Measurements from ENCODE around the gene TSPAN5.
A peak's percentile ranks its signal among the peaks of the same experiment; 100 is the strongest.

The TSPAN5 gene

GRCh38 chr4:98685225-98686042 is 27.0 kb upstream of the TSPAN5 start:
- DNase-seq (ENCODE audit: insufficient read length, low spot score) (no peak), FAIRE-seq (no peak)
- TF ChIP-seq POLR2A (IDR thresholded peaks at IDR 0.05; ENCODE audit: low read depth, low read length), result no peak

GRCh38 chr4:98682719-98683118 is 24.3 kb upstream of the TSPAN5 start:
- no peak for DNase-seq (ENCODE audit: insufficient read length, low spot score)
- TF ChIP-seq POLR2A (IDR thresholded peaks at IDR 0.05; ENCODE audit: low read depth, low read length), result no peak
- FAIRE-seq, result peak; percentile 52

DNA sequence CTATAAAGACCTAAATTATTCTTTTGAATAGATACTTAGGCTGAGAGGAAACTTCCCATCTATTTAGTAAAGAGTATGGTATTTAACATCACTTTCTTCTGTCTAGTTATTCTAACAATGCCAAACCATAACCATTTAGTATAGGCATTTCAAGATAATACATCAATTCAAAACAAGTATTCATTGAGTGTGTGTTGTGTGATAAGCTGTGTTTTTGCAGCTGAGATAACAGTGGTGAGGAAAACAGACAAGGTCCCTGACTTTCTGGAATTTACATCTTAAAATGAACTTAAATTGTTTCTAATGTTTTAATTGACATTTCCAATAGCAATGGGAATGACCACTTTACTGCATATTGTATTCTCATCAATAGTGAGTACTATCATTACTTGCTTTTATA is 22.4 kb upstream of the TSPAN5 start:
- DNase-seq (ENCODE audit: insufficient read length, low spot score), result no peak
- no peak for TF ChIP-seq POLR2A (IDR thresholded peaks at IDR 0.05; ENCODE audit: low read depth, low read length)
- no peak for FAIRE-seq

DNA sequence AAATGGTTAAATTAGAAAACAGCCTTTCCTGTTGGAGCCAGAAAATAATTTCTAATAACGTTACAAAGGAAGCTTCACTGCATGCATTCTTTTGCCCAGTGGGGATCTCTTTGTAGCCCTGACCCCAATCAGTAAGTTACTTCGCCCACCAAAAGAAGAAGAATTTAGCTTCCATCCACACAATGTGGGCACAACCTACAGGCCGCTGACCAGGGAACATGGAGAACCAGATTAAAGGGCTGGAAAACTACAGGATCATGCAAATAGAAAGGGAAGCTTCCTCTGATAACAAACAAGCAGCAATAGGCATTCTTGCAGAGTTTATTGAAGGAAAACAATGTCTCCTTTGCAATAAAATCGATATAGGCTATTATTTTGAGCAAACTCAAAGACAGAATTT is 21.3 kb upstream of the TSPAN5 start:
- DNase-seq (ENCODE audit: insufficient read length, low spot score) (no peak), FAIRE-seq (no peak)
- no peak for TF ChIP-seq POLR2A (IDR thresholded peaks at IDR 0.05; ENCODE audit: low read depth, low read length)

- no peak for TF ChIP-seq POLR2A (IDR thresholded peaks at IDR 0.05; ENCODE audit: low read depth, low read length)
- FAIRE-seq (no peak), DNase-seq (ENCODE audit: insufficient read length, low spot score) (no peak)
Measured at GRCh38 chr4:98677799-98678198, 19.4 kb upstream of the TSPAN5 start.

DNA sequence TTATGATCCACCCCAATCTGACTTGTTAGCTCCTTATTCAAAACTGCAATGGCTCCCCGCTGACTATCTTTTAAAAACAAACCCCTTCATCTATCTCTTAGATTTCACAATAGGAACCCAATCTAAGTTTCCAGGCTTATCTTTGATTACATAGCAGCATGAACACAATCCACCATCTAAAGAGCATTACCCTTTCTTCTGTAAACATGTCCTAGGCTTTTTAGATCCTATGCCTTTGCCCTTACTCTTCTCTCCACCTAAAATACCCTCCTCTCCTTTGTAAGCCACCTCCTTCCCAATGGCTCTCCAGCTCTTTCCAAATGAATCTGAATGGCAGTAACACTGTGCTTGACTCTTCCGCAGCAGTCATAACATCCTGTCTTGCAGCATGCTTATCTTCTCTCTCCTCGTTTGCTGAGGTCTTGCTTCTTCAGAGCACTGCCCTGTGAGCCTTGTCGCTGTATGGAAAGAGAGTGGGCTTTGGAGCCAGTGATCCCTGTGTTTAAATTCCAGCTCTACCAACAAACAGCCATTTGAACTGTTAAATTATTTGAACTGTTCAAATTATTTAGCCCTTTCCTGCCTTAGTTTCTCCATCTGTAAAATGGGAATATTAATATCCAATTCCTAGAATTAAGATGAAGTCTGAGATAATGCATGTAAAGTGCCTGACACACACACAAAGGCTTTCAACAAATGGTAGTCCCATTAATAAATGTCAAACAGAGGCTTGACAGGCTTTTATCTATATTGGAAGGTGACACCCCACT is 16.2 kb upstream of the TSPAN5 start:
- no peak for FAIRE-seq
- no peak for TF ChIP-seq POLR2A (IDR thresholded peaks at IDR 0.05; ENCODE audit: low read depth, low read length)
- no peak for DNase-seq (ENCODE audit: insufficient read length, low spot score)

GRCh38 chr4:98673978-98674377 is 15.6 kb upstream of the TSPAN5 start:
- DNase-seq (ENCODE audit: insufficient read length, low spot score) (no peak), FAIRE-seq (no peak)
- no peak for TF ChIP-seq POLR2A (IDR thresholded peaks at IDR 0.05; ENCODE audit: low read depth, low read length)

GRCh38 chr4:98673288-98673644 is 14.9 kb upstream of the TSPAN5 start:
- DNase-seq (ENCODE audit: insufficient read length, low spot score) (no peak), FAIRE-seq (no peak)
- no peak for TF ChIP-seq POLR2A (IDR thresholded peaks at IDR 0.05; ENCODE audit: low read depth, low read length)

DNA sequence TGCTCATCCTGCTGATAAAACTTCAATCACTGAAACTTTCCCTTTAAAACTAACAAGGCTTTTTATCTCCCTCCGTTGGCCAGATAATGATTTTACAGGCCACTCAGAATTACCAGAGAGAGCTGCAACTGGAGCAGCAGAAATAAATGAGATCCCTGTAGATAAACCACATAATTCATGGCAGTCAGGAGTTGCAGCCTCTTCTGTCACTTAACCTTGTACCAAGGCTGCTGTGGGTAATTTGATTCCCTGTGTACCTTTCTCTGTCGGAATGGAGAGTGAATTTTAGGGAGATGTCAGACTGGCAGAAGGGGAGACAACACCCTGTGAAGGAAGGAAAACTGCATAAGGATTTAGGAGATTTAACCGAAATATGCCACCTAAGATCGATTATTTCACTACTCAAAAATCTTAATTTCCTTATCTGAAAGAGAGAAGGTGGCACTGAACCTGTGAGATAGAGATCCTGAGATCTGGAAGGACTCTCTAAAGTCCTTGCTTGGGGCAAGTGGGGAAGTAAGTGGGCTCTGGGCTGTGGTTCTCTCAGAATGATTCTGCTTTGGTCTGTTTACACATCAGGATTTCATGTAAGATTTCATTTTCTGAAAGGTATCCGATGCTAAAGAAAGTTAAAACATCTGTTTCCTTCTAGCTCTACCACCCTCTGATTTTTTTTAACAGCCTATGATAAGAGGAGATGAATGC is 14.3 kb upstream of the TSPAN5 start:
- no peak for TF ChIP-seq POLR2A (IDR thresholded peaks at IDR 0.05; ENCODE audit: low read depth, low read length)
- FAIRE-seq (no peak), DNase-seq (ENCODE audit: insufficient read length, low spot score) (no peak)

DNA sequence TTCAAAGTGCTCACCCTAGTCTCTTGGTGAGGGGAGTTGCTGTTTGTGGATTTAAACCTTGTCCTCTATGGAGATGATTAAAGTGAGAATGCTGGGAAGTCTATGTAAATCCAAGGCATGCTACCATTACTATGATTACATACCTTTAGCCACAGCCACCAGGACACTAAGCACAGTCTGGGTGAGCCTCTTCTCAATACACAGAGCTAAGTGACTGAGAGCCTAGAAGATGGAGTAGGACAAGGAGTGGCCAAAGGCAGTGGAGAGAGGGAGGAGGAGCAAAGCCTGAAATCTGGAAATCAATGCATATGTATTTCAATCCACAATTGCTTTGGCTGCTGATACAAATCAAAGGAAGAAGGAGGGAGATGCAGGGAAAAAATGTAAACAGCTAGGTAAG is 12.7 kb upstream of the TSPAN5 start:
- no peak for FAIRE-seq

GRCh38 chr4:98670186-98670585 is 11.8 kb upstream of the TSPAN5 start:
- FAIRE-seq (no peak), DNase-seq (ENCODE audit: insufficient read length, low spot score) (no peak)
- no peak for TF ChIP-seq POLR2A (IDR thresholded peaks at IDR 0.05; ENCODE audit: low read depth, low read length)

More for the DNA sequence above, 12.7 kb upstream of the TSPAN5 start:
- no peak for TF ChIP-seq POLR2A (IDR thresholded peaks at IDR 0.05; ENCODE audit: low read depth, low read length)
- DNase-seq (ENCODE audit: insufficient read length, low spot score), result no peak

DNA sequence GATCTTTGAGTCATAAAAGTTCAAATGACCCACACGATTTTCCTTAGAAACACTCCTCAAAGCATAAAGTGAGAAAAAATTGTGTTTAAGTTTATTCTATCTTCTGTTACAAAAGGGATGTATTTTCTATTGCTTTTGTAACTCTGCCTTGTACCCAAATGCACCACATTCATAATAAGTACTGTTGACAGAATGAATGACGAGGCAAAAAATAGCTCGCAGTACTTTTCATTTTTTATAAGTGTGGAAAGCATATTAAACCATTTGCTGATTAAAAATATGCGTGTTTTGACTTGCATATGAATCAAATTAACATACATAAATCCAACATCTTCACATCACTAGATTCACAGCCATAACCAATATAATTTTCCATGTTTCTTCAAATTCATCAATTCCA is 11.2 kb upstream of the TSPAN5 start:
- DNase-seq (ENCODE audit: insufficient read length, low spot score), result no peak
- no peak for FAIRE-seq
- no peak for TF ChIP-seq POLR2A (IDR thresholded peaks at IDR 0.05; ENCODE audit: low read depth, low read length)

DNA sequence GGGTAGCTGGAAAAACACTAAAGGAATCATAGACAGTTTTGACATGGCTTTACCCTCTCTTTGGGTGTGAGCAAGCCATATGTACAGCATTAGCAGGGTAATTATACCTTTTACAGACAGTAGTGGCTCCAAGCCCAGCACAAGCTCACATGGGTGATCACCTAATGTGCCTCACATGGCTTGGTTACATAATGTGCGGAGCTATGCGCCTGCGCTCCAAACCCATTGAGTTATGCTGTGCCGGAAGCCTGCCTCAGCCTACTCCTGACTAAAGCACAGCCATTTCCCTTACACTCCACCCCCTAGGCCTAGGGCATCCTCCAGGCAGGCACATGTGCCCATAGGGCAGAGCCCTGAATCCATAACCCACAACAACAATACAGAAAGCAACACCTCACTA is 6.5 kb upstream of the TSPAN5 start:
- DNase-seq (ENCODE audit: insufficient read length, low spot score) (no peak), FAIRE-seq (no peak)
- no peak for TF ChIP-seq POLR2A (IDR thresholded peaks at IDR 0.05; ENCODE audit: low read depth, low read length)

DNA sequence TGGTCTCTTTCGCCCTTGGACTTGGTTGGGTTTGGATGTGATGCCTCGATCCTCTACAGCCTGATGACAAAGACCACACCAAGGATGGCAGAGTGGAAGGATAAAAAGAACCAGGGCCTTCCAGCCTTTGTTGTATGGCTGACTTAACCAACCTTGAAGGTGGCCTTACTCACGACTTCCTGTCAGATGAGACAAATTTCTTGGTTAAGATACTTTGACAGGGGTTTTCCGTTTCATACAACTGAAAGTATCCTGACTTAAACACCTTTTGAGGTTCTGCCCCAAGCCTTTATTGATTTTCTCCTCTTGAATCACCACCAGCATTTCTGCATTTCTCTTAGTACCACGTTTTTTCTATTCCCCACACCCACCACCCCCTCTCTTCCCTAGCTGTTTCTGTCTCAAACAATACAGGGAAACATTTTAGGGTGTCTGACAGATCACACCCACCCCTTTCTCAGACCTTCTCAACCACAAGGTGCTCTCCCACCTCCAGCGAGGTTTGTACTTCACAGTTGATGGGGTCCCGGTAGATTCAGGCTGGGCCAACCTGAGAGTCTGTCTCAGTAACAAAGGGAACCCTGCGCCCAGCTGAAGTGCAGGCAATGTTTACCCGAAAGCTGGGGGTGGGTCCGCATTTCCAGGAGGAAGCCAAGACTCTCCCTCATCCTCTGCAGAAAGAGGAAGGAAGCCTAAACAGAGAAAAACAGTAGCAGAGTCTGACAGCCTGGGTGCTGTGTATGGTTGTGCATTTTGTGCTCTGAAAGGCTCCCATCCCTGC is 5.0 kb upstream of the TSPAN5 start:
- TF ChIP-seq POLR2A (IDR thresholded peaks at IDR 0.05; ENCODE audit: low read depth, low read length), result no peak
- FAIRE-seq (no peak), DNase-seq (ENCODE audit: insufficient read length, low spot score) (no peak)
